HT-29 (cell line): Measurements from ENCODE around the gene ST6GALNAC6. TPM values are rescaled to one million over a fixed set of nuclear protein-coding genes. Genes with fewer than 3 reads are reported as not detected.
A peak's percentile ranks its signal among the peaks of the same experiment; 100 is the strongest.
"Not testable (repeated sequence)": the region's sequence is repeated elsewhere in the genome, so short reads cannot be mapped to it uniquely, and the experiment has no call there.

Experiments
- DNase-seq: peaks from one replicate; pipeline ENCODE4 v3.0.0-alpha.2; 2015; ENCODE audit warnings: low spot score
- total RNA-seq: library from RNA; depleted of rRNA; stranded (reverse); fragments of >200 nt; shearing (Covaris generic); gene quantifications from 2 replicates; pipeline ENCODE4 v1.2.3, GENCODE V29; 2014

Gene ST6GALNAC6
- total RNA-seq, 1 experiment from 2014 or later = 14.5 TPM

- DNase-seq = no peak
These were observed 6.0 kb downstream of the ST6GALNAC6 start for GRCh38 chr9:127893392-127893791.

DNA sequence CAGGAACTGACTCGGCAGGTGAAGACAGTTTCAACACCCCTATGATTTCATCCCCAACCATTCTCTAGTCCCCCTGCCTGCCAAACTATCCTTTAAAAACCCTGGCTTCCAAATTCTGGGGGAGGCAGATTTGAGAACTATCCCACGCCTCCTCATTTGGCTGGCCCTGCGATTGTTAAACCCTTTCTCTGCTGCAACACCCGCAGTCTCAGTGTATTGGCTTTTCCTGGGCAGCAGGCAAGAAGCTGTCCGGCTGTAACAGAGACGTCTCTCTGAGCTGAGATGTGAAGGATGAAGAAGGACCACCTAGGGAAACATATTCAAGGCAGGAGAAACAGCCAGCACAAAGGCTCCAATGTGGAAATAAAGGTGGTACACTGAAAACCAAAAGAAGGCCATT, 6.6 kb downstream of the ST6GALNAC6 start:
- DNase-seq = no peak

- no peak for DNase-seq
These were observed 9.3 kb downstream of the ST6GALNAC6 start for GRCh38 chr9:127890053-127890452.

DNA sequence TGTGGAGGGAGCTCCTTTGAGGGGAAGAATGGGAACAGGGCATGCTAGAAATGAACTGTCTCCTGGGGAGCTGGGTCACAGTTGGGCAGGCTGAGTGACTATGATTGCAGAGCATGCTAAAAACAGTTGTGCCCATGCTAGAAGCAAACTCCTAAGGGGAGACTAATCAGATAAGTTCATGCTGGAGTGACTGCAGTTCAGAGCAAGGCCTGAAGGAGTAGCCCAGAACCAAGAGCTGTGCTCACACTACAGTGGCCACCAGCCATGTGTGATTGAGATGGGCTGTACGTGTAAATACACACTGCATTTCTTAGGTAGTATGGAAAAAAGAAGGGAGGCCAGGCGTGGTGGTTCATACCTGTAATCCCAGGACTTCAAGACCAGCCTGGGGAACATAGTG, 11.6 kb downstream of the ST6GALNAC6 start:
- DNase-seq = peak; percentile 45

GRCh38 chr9:127886401-127886972, 12.9 kb downstream of the ST6GALNAC6 start:
- DNase-seq = no peak

DNA sequence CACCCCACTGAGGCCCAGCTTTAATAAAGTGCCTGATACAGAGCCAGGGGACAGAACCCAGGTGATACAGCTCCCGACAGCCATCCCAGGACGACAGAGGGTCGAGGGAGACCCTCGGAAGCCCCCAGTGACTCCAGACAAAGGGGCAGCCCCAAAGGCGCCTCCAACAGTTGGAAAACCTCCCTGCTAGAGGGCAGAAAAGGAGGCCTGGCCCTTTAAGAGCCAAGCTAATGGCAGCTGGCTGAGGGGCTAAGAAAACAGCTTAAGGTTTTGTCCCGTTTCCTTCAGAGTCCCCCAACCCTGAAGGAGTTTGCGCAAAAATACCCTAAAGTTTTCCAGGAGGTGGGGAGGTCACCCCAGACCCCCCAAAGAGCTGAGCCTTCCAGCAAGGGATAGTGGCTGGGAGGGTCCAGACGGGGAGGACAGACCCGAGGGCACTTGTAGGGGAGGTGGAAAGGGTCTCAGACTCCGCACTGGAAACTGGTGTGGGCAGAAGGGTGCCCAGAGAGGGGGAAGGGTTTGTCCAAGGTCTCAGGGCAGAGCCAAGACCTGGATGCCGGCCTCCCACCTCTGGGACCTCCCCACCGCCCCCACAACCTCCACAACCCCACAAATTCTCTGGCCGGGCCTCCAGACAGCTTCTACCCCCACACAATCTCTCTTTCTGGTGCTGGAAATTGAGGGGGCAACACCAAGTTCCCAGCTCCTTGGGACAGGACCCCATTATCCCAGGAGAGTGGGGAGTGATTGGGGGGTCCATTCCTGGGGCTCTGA, 13.7 kb downstream of the ST6GALNAC6 start:
- no peak for DNase-seq

DNA sequence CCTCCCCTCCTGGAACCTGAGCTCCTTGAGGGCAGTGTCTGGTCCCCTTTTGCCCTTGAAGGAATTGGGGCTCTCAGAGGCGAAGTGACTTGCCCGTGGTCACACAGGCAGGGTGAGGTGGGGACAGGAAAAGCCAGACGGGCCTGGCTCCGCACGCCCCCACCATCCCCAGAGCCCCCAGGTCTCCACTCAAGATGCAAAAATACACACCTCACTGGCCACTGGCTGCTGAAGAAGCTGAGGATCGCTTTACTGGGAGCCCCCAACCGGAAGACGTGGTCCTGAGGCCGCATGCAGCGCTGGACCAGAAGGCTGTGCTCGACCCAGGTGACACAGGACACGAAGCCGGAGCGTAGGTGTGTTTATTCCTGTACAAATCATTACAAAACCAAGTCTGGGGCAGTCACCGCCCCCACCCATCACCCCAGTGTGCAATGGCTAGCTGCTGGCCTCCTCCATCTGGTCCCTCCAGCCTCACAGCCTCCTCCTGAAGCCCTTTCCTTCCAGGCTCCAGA, 14.4 kb downstream of the ST6GALNAC6 start:
- DNase-seq = no peak

GRCh38 chr9:127884427-127884911, 14.9 kb downstream of the ST6GALNAC6 start:
- no peak for DNase-seq

- no peak for DNase-seq
These were observed 15.4 kb downstream of the ST6GALNAC6 start for GRCh38 chr9:127883959-127884358.

- not testable (repeated sequence) for DNase-seq
These were observed 17.7 kb downstream of the ST6GALNAC6 start for GRCh38 chr9:127881715-127882114.

DNA sequence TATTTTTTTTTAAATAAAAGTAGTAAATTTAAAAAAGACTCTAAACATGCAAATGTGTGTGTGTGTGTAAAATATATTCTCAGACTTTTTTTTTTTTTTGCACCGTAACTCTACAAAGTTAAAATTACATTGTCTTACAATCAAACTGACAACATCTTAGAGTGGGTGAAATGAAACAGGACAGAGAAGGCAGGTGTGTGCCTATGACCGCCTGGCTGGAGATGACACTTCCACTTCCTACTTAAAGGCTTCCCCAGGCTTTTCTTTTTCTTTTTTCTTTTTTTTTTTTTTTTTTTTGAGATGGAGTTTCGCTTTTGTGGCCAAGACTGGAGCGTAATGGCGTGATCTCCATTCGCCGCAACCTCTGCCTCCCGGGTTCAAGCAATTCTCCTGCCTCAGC, 19.3 kb downstream of the ST6GALNAC6 start:
- DNase-seq = no peak

DNA sequence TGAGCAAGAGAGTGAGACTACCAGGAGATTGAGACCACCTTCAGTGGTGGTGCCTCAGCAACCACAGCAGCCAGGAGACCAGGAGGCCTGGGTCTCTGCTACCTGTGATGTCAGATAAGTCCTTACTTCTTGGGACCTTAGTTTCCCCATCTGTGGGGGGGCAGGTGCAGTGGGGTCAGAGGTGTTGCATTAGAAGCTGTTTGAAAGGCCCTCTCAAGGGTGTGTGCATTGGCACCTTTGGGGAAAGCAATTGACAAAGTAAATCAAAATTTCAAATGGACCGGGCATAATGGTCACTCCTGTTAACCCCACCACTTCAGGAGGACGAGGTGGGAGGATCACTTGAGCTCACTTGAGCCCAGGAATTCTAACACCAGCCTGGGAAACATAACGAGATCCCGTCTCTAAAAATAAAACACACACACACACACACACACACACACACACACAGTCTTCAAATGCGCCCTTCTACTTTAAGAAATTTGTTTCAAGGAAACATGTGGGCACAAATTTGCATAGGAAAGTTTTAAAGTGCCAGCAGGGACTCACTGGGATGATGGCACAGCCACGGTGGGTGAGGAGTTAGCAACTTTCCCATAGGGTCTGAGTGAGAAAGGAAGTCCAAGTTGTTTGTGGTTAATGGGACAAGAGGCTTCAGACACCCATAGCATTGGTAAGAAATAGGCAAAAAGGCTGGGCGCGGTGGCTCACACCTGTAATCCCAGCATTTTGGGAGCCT, 20.6 kb downstream of the ST6GALNAC6 start:
- no peak for DNase-seq

- no peak for DNase-seq
These were observed 21.3 kb downstream of the ST6GALNAC6 start for GRCh38 chr9:127878001-127878651.

DNA sequence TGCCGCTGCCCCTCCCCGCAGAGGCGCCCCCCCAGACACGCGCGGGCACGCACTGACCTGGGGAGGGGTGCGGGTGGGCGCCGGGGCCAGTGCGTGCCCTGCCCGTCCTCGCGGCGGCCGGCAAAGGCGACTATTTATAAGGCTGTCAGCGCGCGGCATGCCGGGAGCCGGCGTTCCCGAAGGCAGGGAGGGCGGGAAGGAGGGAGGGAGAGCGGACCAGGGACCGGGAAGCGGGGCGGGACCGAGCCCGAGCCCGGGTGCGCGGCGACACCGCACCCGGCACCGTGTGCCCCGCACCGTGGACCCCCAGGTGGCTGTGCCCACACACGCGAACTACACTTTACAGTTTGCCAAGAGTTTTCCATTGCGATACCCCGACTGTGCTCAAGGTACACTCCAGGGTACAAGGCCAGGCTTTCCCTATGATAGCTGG, 21.8 kb downstream of the ST6GALNAC6 start, which contains the start of gene AK1:
TSS of gene AK1 (minus strand) at position 110 of the 433 bp plus-strand sequence. CDS start 3,058 bp downstream, outside the sequence.
- DNase-seq = peak; percentile 62

- no peak for DNase-seq
These were observed 22.4 kb downstream of the ST6GALNAC6 start for GRCh38 chr9:127876764-127877562.

DNA sequence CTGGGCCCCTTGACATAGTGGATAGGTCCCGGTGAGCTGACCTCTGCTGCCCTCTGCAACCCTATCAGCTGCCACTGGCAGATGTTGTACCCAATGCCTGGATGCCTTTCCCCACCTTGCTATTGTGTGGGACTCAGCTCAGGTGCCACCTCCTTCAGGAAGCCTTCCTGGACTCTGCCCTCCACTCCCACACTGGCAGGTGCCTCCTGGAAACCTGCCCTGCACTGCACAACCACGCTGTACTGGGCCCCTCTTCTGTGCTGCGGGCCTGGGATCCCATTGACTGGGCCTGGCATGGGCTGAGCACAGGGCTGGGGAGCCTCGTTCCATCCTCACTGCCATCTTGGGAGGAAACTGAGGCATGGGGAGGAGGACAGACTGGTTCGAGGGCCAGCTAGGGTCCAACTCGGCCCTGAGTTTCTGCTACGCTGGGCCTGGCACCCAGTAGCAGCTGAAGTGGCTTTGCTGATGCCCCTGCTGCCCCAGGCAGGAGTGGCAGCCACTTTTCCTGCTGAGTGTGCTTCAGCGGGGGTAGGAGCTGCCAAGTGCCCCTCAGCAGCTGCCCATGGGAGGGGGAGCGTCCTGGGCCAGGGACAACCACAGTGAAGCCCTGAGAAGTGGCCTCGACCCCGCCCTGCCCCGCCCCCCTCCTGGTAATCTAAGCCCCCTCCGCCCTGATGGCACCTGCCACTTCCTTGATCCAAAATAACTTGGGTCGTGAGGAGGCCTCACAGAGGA, 23.2 kb downstream of the ST6GALNAC6 start:
- no peak for DNase-seq

GRCh38 chr9:127875306-127875966, 24.0 kb downstream of the ST6GALNAC6 start:
- no peak for DNase-seq

GRCh38 chr9:127874301-127875221, 24.8 kb downstream of the ST6GALNAC6 start:
- no peak for DNase-seq
